ENCODE results near the gene TNS2.

The TNS2 gene

DNA sequence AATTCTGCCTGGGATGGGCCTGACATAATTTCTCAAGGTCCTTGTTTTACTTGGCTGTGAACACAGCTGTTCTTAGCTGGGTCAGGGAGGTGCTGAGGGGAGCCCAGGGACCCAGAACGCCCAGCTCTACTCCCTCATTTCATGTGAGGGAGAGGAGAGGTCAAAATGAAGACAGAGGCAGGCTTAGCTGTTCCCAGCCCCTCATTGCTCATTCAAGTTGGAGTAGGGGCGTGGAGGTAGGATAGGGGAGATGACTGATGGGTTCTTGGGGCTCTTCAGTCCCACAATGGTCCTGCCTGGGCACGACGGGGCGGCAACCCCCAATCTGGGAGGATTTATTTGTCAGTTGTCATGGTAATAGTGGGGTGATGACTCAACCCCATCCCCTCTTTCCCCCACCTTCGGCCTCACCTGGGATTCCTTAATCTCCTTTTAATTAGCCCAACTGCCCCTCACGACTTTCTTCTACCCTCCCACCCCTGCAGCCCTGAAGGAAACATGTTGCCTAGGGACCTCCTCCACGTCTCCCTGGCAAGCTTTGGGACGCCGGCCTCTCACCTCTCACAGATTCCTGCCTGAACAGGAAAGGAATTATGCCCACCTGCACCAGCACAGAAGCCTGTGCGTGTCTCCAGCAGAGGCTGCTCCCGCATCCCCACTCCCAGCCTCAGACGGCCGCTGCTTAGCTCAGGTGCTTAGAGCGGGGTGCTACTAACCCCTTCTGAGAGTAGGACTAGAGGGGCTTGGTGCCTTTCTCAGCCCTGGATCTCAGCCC lies 19.1 kb downstream of the TNS2 start:
- DNase-seq = no peak

DNA sequence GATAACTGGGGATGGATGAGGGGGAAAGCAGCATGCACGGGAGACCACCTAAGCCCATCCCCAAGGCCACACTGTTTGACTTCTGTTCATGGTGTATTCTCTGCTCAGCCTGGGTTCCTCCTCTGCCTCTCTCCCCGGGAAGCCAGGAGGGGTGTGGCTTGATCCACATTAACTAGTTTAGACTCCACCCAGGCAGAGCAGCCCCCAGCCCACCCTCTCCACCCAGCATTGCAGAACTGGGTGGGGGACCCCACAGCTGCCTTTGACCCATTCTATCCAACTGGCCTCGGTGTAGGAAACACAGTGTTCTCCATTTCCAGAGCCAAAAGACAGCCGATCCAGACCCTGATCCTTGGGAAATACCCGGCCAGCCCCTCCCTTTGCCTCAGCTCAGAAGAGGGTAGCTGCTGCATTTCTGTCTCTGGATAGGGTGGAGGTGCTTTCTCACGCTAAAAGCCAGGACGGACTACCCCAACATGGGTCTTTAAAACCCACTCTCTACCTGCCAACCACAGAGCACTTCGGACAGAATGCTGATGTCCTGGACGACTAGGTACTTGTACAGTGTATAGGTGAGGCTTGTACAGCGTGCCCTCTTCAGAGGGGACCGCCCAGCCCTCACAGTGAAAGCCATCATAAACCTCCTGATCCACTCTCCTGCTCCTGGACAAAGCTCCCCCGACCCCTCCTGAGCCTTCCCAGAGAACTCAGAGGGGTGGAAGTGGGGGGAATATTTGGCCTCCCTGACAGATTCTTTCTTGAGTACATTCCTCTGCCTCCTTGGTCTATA lies 20.0 kb downstream of the TNS2 start:
- no peak for DNase-seq

DNA sequence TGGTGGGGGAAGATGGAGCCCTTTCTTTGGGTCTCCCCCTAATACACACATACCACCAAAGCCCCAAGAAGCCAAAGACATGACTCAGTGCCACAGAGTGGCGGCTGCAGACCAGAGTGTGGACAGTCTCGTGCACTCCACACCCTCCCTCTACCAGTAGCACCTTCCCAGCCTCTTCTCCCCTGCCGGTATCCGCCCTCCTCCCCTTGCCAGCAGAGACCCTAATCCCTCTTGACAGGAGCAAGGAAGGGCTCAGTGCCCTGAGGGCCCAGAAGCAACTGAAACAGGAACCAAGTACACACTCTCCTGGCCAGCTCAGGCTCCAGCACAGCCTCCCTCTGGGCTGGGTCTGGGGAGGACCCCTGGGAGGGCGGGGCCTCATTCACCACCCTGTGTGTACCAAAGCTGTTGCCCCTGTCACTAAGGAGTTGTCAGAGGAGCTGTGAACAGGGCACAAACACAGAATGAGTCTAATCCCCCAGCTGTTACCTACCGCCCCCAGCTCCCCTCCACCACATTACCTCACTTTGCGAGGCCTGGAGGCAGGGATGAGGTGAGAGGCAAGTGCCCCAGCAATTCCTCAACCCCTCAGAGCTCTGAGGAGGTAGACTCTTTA lies 21.1 kb downstream of the TNS2 start:
- no peak for DNase-seq

DNA sequence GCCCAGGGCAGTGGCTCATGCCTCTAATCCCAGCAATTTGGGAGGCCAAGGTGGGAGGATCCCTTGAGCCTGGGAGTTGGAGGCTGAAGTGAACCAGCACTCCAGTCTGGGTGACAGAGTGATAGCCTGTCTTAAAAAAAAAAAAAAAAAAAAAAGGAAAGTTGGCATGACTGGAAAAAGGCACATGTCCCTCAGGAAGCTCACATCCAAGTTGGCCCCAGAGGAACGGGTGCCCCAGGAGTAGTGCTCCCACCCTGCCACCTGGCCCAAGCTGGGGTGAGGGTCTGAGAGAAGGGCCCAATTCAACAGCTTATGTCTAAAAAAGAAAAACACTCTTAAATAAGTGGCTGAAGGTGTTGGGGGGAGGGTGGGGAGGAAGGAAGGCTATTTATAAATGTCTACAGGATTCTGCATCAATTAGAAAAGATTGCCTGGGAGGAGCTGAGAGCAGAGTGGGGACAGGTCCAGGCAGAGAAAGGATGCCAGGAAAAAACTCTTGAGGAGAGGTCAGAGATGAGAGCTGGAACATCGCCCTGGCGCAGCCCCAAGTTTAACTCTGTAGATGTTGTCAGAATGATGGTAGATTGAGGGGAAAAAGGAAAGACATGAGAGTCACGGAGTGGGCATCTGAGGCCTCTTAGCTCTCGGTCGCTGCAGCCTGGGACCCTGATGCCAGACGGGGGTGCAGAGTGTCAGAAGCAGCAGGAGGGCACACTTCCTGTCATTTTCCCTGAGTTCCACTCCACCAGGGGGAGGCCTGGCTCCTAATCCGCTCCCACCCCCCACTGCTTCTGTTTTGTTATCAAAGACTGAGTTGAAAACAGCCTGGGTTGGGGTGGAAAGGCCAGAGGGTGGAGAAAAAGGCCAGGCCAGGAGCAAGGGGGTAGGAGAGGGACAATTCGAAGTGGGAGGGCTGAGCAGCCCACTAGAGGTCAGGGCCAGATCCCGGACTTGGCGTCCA lies 22.0 kb downstream of the TNS2 start:
- DNase-seq = no peak

DNA sequence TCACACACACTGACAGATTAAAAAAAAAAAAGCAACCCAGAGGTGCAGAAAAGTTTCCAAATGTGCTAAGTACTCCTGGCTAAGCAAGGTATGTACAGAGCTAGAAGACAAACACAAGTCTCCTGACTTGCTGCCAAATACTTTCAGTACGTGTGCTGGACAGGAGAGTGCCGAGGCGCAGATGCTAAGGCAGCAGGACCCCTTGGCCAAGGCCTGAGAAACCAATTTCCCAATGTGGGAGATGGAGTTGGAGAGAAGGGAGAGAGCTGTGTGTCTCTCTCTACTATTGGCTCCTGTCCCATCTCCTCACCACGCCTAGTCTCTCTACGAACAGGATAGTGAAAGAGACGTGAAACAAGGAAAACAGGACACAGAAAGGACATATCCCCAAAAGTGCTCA lies 24.0 kb downstream of the TNS2 start:
- DNase-seq = no peak

DNA sequence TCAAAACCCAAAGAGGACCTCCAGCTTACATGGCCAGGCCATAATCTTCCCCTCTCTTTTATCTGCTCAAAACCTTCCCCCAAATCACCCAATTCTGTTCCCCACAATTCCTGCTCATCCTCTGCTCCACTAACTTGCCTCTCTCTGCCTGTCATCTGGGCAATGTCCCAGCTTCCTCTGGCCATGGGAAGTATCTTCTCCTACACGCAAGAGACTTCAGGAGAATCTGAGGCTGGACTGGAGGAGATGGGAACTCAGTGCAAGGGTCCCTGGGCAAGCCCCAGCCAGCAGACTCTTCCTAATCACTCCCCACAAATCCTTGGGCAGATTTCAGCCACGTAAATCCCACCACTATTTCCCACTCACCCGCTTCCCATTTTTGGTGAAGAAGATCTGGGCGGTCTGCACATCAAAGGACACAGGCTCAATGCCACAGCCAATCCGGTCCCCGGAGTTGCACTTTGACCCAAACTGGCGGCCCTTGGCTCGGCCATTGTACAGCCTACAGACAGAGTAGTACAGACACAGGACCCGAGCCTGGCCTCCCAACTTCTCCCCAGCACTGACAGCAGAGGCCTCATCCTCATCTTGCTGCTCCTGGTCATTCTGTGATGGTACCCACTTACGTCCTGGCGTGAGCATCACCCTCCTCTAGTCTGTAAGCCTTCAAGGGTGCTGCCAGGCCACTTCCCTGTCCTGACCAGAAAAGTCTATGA lies 24.6 kb downstream of the TNS2 start:
- no peak for DNase-seq

DNA sequence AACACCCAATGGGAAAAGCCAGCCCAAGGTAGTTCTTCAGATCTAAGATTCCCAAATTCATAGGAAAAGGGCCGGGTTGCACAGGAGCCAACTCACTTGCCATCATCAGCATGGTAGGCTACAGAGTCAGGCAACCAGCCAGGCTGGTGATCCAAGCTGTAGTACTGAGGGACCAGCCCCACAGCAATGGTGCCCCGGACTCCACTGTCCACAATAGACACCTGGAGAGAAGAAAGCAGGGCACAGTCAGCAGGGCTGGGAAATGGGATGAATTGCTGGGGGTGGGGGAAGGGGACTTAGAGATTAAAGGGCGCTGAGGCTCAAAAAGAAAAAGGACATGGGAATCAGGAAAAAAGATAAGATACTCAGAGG lies 25.1 kb downstream of the TNS2 start:
- no peak for DNase-seq

DNA sequence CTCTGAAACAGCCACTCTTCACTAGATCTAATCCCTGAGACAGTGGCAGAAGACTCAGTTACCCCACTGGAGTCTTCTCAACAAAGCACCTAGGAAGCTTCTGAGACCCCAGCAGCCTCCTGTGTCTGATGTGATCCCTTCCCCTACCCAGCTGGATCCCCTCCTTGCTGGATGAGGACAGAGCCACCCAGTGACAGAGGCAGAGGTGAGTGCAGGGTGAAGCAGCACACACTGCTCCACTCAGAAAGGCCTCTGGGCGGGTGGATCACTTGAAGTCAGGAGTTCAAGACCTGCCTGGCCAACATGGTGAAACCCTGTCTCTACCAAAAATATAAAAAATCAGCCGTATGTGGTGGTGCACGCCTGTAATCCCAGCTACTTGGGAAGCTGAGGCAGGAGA lies 26.6 kb downstream of the TNS2 start:
- DNase-seq = no peak

DNA sequence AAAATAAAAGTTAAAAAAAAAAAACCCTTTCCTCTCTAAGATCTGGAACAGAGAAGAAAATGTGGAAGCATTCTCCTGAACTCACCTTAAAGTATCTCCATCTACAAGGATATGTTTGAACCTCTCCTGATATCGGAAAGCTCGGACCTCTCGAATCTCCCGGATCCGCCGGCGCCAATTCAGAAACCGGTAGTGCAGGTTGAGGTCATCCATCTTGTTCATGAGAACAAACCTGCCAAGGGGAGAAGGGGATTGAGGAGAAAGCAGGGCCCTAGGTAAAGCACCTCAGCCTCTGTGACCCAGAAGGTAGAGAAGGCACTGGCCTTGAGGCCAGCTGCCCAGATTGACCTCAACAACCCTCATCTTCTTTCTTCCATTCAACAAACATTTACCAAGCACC lies 27.2 kb downstream of the TNS2 start:
- DNase-seq = no peak

DNA sequence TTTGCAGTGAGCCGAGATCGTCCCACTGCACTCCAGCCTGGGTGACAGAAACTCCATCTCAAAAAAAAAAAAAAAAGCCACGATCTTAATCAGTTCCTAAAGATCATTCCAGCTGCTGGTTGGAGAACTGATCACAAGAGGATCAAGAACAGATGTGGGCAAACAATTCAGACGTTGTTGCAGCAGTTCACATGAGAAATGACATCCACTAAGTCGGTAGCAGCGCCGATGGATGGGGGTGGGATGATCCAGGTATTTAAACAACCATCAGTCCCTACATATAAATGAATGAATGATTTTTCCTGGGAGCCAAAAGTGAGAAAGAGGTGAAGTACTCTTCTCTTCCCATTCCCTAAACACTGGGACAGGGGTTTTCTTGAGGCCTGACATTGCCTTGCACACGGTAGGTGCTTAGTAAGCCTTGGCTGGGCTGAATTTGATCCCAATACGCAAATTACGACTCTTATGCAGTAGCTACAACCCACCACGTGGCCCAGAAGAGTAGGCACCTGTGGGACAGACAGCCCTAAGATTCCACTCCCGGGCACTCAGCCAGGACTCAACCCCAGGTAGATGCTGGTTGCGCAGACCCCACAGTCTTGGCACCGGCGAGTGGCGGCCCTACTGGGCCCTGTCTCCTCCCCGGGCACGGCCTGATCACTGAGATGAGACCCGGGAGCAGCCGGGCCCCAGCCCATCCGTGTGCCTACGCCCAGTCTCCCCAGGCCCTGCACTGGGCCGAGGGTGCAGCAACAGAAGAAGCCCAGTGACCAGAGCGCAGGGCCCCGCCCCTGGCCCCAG lies 28.8 kb downstream of the TNS2 start:
- no peak for DNase-seq

DNA sequence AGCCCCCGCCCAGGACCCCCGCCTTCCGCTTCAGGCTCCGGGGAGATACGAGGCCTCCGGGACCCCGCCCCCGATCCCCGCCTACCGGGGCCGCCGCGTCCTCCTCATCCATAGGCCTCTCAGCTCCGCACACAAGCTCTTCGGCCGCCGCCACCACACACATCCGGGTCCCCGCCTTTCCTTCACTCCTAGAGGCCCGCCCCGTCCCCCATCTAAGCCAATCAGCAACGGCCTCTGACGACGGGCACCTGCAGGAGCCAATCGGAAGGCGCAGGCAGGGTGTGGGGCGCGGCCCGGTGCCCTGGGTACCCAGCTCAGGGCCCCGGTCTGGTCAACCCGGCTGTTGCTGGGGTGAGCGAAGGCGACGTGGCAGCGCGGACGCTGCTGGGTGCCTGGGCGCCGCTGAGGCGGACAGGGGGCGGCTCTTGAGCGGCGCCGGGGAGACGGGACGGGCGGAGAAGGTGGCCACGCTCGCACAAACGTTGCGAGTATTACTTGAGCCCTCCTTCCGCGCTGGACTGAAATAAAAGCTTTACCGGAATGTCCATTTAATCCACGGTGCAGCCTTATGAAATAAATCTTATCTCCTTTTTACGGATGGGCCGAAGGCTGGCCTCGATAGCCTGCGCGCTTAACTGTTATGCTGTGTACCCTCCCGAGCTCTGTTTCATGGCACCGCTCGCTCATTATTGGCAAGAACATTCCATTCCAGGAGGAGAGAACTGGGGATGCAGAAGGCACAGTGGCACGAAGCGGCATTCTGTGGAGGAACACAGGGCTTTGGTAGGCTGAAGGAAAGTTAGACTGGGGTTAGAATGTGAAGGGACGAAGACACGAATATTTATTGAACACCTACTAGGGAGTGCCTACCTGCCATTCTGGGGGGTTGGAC lies 29.6 kb downstream of the TNS2 start, which contains the start of gene SPRYD3:
SPRYD3 (minus strand) TSS at position 165 of the 892 bp plus-strand sequence; CDS start at position 108, 57 bp downstream.
- DNase-seq = peak; percentile 98

DNA sequence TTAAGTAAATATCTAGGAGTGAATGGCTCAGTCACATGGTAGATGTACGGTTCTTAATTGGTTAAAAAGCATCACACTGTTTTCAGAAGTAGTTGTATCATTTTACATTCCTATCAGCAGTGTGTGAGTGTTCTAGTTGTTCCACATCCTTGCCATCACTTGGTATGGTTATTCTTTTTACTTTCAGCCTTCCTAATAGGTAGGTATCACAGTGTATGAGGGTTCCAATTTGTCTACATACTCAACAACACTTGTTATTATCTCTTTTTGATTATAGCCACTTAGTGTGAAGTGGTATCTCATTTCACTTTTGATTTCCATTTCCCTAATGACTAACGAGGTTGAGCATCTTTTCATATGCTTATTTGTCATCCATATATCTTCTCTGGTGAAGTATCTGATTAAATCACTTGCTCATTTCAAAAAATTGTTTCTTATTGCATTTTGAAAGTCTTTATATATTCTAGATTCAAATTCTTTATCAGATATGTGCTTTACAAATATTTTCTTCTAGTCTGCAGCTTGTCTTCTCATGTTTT lies 32.8 kb downstream of the TNS2 start:
- no peak for DNase-seq

DNA sequence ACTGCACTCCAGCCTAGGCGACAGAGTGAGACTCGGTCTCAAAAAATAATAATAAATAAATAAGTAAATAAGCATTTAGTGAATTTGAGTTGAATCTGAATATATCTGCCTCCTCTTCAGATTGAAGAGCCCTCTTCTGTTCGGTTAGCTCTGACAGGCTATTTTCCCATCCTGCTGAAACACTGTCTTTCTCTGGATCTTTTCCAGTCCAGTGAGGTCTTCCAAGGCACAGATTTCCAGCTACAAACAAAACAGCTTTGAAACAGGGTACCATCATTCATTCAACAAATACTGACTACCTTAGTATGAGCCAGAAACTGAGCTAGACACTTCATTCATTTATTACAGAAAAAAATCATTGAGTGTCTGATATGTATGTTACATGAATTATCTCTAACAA lies 36.5 kb downstream of the TNS2 start:
- no peak for DNase-seq

DNA sequence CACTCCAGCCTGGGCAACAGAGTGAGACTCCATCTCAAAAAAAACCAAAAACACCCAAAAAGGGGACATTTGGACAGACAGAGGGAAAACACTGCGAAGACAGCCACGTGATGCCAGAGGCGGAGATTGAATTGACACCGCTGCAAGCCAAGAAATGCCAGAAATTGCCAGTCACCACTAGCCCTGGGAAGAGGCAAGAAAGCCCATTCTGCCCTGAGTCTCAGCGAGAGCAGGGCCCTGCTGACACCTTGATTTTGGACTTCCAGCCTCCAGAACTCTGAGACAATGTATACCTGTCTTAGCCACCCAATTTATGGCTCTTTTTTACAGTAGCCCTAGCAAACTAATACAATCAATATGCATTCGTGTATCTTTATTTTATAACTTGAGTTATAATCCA lies 40.2 kb downstream of the TNS2 start:
- DNase-seq = no peak

DNA sequence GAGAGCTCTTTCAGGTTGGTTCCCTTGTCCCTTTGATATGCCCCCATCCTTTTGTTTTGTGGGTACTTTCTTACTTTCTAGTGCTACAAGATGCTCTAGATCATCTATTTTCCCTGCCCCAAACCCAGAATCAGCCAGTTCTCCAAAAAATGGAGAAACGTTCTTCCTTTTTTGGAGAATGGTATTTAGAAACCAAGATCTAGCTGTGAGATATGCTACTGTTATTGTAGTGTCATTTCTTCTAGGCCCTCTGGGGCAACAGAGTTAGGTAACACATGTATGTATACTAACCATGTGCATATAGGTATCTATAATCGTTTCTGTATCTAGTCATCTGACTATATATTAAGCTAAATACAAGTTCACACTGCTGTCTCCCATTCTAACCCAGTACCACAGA lies 40.7 kb downstream of the TNS2 start:
- DNase-seq = no peak

DNA sequence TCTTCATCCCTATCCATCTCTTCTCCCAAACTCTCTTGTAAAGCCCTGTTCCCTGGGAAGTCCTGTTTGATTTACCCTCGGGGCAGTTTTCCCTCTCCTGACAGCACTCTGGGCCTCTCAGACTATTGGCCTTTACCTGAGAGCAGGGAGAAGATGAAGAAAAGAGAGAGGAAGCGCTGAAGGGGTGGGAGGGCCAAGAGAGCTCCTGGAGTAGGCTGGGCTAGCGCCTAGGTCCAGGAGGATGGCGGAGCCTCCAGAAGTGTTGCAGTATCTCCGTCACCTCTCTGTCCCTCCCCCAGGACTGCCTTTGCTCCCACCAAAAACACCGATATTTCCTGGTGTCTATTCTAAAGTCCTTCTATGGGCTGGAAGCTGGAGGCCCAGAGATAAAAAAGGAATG lies 41.9 kb downstream of the TNS2 start:
- DNase-seq = no peak

DNA sequence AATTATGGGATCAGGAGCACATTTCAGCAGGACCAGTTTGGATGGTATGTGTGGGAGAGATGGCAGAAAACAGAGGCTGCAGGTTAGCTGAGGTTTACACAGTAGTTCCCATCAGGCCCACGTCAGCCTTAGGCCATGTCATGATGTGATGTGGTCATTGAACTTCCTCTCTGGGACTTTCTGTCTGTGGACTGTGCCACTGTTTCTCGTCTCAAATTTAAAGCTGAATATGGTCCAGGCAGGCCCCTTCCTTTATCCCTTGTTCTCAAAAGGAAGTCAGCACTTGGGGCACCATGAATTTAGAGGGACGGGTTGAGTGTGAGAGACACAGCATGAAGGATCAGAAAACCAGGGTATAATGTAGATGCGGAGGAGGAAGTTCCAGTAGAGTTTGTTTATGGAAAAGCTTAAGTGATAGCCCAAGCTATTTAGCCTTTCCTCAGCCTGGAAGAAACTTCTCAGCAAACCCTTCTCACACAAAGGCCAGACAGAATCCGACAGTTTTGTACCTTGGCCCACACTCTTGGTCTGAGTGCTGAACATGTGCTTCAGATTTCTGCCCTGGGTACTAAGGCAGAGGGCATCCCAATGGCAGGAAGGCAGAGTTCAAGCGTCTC lies 44.0 kb downstream of the TNS2 start:
- peak; percentile 48 for DNase-seq

DNA sequence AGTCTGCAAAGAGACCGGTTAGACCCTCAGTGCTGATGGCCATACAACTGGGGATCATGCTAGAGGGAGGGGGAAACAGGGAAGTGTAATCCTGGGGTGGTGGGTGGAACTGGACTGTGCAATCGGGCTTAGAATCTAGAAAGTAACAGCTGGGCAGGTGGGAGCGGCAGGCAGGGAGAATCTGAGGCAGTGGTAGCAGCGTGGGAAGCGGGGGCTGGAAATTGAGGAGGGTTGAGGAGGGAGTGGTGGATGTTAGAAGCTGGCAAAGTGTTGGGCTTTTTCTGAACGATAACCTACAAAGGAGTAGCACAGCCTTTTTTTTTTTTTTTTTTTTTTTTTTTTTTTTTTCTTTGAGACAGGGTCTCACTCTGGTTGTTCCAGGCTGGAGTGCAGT lies 44.5 kb downstream of the TNS2 start:
- DNase-seq = peak; percentile 40

All from activated CD8-positive, alpha-beta memory T cell treated with anti-CD3 and anti-CD28 coated beads, Interleukin-2, amount 50 U/mL, for 48 hours (primary cell).